ENCODE data around the gene OS9.

OS9 gene

GRCh38 chr12:57751788-57752667, 58.1 kb downstream of the OS9 start, which contains the start of gene CDK4:
Gene CDK4 (minus strand): TSS chr12:57752310. CDS start chr12:57751717, 593 bp downstream.
- DNase-seq = peak; percentile 100
- ATAC-seq (ENCODE audit: insufficient read depth, low read depth) = peak; percentile 77
- H2AFZ ChIP-seq (ENCODE audit: low read depth, low read length) = peak within 1 kb of the TSS; percentile 89
- H3K9ac ChIP-seq (ENCODE audit: low read depth, low read length) = peak within 1 kb of the TSS; percentile 99
- H3K4me3 ChIP-seq (ENCODE audit: low read depth in 1 of 2, low read length in 2 of 2) = peak within 1 kb of the TSS; percentile 73 to 85
- H3K27ac ChIP-seq (ENCODE audit: low read length) = peak within 1 kb of the TSS; percentile 94
- H3K9me3 ChIP-seq (ENCODE audit: insufficient read depth, low read length, severe bottlenecking) = no peaks in the 10 kb centered on the region
- H3K4me1 ChIP-seq (ENCODE audit: insufficient read depth, low read length) = peaks cover 56% of the 10 kb centered on the region
- peaks cover 26% of the 10 kb centered on the region for H4K20me1 ChIP-seq (ENCODE audit: insufficient read depth, low read length)
- H3K79me2 ChIP-seq (ENCODE audit: insufficient read depth, low read length) = peaks cover 52% of the 10 kb centered on the region
- H3K36me3 ChIP-seq (ENCODE audit: insufficient read depth, low read length) = peaks cover 51% of the 10 kb centered on the region
- H3K27me3 ChIP-seq (ENCODE audit: insufficient read depth, low read length, poor library complexity) = no peaks in the 10 kb centered on the region
- TF ChIP-seq EZH2 (IDR thresholded peaks at IDR 0.05; ENCODE audit: borderline replicate concordance, low read depth, low read length, severe bottlenecking) (no peak), CTCF (IDR thresholded peaks at IDR 0.05; ENCODE audit: borderline replicate concordance, extremely low read depth, low read length, poor library complexity, severe bottlenecking) (no peak)
- peak within 1 kb of the TSS; percentile 93 for H3K4me2 ChIP-seq (ENCODE audit: insufficient read depth, low read length)

DNA sequence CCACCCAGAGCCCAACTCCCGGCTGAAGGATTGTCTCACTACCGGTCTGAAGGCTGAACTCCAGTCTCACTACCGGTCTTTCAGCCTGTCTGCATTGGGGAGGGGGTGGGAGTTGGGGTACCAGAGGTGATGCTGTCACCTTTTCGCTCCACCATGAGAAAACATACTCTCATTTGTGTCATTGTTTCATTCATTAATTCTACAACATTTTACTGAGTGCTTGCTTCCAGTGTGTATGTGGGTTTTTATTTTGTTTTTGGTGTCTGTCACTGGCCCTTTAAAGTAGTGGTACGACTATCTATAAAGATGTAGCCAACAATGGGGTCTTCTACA, 58.7 kb downstream of the OS9 start:
- H3K27ac ChIP-seq (ENCODE audit: low read length) = peak overlapping the region; percentile 69
- TF ChIP-seq EZH2 (IDR thresholded peaks at IDR 0.05; ENCODE audit: borderline replicate concordance, low read depth, low read length, severe bottlenecking) = no peak
- no peak for TF ChIP-seq CTCF (IDR thresholded peaks at IDR 0.05; ENCODE audit: borderline replicate concordance, extremely low read depth, low read length, poor library complexity, severe bottlenecking)
- peak overlapping the region; percentile 34 for H3K9ac ChIP-seq (ENCODE audit: low read depth, low read length)
- no peaks in the 10 kb centered on the region for H3K27me3 ChIP-seq (ENCODE audit: insufficient read depth, low read length, poor library complexity)
- H3K4me2 ChIP-seq (ENCODE audit: insufficient read depth, low read length) = peak overlapping the region; percentile 93
- H4K20me1 ChIP-seq (ENCODE audit: insufficient read depth, low read length) = peaks cover 26% of the 10 kb centered on the region
- peaks cover 57% of the 10 kb centered on the region for H3K4me1 ChIP-seq (ENCODE audit: insufficient read depth, low read length)
- H3K36me3 ChIP-seq (ENCODE audit: insufficient read depth, low read length) = peaks cover 50% of the 10 kb centered on the region
- peak overlapping the region in 1 of 2 experiments; percentile 85; a peak in 2 of 4 replicates for H3K4me3 ChIP-seq (ENCODE audit: low read depth in 1 of 2, low read length in 2 of 2)
- H2AFZ ChIP-seq (ENCODE audit: low read depth, low read length) = peak overlapping the region; percentile 54
- no peak for DNase-seq
- no peaks in the 10 kb centered on the region for H3K9me3 ChIP-seq (ENCODE audit: insufficient read depth, low read length, severe bottlenecking)
- H3K79me2 ChIP-seq (ENCODE audit: insufficient read depth, low read length) = peaks cover 52% of the 10 kb centered on the region
- ATAC-seq (ENCODE audit: insufficient read depth, low read depth) = no peak

DNA sequence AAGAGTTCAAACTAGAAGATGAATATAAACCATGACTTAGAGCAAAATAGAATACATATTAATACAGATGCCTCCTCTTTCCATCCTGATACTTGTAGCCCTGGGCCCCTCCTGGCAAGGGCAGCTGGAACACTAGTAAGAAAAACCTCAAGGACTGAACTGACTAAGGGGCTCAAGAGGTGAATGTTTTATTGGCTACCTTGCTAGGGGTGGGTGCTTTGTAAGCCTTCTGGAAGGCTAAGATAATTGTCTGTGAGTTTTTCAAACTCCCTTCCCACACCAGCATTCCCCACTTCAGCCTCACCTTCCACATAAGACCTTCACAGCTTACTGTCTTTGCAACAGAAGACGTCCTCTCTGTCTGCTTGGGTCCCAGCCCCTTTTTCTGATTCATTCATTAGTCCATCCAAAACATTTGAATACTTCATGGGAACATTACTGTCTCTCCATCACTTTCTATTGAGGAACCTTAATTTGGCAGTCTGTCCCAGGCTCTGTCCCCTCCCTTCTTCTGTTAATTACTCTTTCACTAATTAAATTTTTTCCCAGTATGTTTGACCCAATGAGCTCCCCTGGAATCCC, 59.9 kb downstream of the OS9 start:
- peak overlapping the region in 1 of 2 experiments; percentile 68; a peak in 1 of 4 replicates for H3K4me3 ChIP-seq (ENCODE audit: low read depth in 1 of 2, low read length in 2 of 2)
- peak overlapping the region; percentile 29; the same call in 1 of the 2 replicates for H3K9ac ChIP-seq (ENCODE audit: low read depth, low read length)
- H3K27me3 ChIP-seq (ENCODE audit: insufficient read depth, low read length, poor library complexity) = no peaks in the 10 kb centered on the region
- H4K20me1 ChIP-seq (ENCODE audit: insufficient read depth, low read length) = peaks cover 36% of the 10 kb centered on the region
- H3K36me3 ChIP-seq (ENCODE audit: insufficient read depth, low read length) = peaks cover 50% of the 10 kb centered on the region
- peaks cover 57% of the 10 kb centered on the region for H3K4me1 ChIP-seq (ENCODE audit: insufficient read depth, low read length)
- no peak for TF ChIP-seq EZH2 (IDR thresholded peaks at IDR 0.05; ENCODE audit: borderline replicate concordance, low read depth, low read length, severe bottlenecking)
- TF ChIP-seq CTCF (IDR thresholded peaks at IDR 0.05; ENCODE audit: borderline replicate concordance, extremely low read depth, low read length, poor library complexity, severe bottlenecking) = no peak
- ATAC-seq (ENCODE audit: insufficient read depth, low read depth) (no peak), DNase-seq (no peak)
- H3K79me2 ChIP-seq (ENCODE audit: insufficient read depth, low read length) = peaks cover 52% of the 10 kb centered on the region
- H2AFZ ChIP-seq (ENCODE audit: low read depth, low read length) = peak overlapping the region; percentile 71; the same call in 1 of the 2 replicates
- H3K27ac ChIP-seq (ENCODE audit: low read length) = no peak overlapping the region; the same call in 1 of the 2 replicates
- H3K9me3 ChIP-seq (ENCODE audit: insufficient read depth, low read length, severe bottlenecking) = no peaks in the 10 kb centered on the region
- peak overlapping the region; percentile 80; the same call in 1 of the 2 replicates for H3K4me2 ChIP-seq (ENCODE audit: insufficient read depth, low read length)

Measured in DND-41 (cell line).